H4 (cell line): ENCODE measurements around the gene SORL1. TPM values are rescaled to one million over a fixed set of nuclear protein-coding genes. Genes with fewer than 3 reads are reported as not detected.

ENCODE experiments used
- DNase-seq: peaks from one replicate; pipeline ENCODE4 v3.0.0-alpha.2; 2015; ENCODE audit warnings: low spot score
- total RNA-seq: library from RNA; depleted of rRNA; stranded (reverse); fragments of >200 nt; shearing (Covaris generic); gene quantifications from 2 replicates; pipeline ENCODE4 v1.2.3, GENCODE V29; 2014

SORL1 gene
- total RNA-seq, 1 experiment from 2014 or later: 3.6 TPM

DNA sequence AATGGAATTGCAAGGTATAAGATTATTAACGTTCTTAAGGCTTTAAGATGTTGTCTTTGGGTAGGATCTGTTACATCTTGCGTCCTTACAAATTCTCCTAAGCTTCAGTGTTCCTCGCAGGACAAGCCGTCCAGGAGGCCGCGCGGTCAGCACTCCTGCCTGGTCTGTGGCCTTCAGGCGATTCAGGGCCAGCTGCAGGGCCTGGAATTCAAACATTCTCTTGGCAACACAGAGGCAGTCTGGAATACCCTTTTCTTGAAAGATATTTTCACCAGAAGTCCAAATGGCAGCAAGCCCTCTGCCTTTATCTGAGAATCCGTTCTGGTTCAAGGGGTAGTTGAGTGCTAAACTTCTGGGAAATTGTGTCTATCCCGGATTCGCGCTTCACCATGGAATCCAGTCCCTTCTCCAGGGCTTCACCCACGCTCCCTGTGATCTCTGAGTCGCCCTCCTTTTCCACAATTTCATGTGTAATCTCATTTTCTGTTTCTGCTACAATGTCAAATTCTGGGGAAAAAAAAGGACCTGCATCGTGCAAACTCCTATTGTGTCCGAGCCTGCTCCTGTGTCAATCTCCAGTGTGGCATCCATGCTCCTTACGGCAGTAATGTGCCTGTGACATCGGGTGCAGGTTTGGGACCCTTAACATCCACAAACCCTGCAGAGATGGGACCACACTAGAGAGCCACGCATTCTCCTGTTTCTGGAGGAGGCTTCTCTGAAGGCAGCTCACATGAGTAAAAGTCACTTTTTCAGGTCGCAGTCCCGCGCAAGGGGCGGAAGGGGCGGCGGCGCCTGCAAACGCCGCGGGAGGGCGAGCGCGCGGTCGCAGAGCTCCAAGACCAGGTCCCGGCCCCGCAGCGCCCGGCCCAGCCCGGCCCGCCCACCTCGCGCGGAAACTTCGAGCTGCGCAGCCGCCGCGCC lies 25.4 kb upstream of the SORL1 start:
- no peak for DNase-seq

DNA sequence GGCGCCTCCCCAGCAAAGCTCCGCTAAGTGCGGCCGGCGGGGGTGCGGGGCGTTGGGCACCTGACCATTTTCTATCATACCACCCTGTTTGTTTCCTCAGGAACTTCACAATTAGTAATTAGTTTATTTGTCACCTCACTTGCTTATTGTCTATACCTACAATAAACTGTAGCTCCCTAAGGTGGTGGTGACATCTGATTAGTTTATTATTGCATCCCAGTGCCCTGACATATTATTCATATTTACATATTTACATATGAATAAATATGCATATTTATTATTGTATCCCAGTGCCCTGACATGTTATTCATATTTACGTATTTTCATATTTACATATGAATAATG lies 24.7 kb upstream of the SORL1 start:
- no peak for DNase-seq

DNA sequence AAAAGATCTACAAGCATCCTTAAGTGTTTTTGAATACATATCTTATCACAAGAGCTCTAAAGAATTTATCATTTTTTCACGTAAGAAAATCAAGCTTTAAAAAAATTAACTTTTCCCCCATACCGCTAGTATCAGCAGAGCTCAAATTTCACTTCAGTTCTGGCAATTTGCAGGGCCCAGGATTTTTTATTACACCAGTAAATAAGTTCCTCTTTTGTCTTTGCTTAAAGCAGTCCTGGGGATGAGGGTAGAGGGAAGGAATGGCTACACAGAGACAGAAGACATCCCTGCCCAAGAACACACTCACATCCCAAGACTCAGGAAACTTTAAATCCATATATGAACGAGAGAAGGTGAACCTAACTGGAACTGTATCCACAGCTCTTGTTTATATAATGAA lies 22.6 kb upstream of the SORL1 start:
- no peak for DNase-seq

DNA sequence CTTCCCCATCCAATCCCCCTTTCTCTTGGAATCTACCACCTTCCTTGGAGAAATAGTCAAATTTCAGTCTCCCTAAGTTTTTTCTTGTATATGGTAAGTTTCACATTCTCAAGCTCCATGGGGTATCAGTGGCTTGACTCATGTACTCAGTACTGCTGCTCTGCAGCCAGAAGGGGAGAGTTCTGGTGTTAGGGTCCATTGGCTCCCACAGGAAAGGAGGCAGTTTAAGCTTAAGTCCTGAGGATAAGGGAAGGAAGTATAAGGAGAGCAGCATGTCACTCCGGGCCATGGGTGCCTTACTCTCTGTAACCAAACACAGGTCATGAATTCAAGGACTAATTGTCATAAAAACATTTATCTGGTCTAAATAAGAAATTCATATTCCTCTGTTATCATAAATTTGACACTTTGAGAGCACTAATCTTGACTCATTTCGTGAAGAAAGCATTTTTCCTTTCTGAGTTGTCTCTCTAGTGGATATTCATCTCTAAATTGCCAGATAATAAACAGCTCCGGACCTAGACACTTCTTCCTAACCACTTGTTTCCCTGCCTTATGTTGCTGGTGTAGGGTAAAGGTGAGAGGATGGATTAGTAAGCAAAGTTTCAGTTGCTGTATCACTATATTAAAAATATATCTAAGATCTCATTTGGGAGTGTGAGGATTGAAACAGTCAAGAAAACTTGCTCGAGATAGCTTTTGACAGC lies 20.1 kb upstream of the SORL1 start:
- DNase-seq: no peak

DNA sequence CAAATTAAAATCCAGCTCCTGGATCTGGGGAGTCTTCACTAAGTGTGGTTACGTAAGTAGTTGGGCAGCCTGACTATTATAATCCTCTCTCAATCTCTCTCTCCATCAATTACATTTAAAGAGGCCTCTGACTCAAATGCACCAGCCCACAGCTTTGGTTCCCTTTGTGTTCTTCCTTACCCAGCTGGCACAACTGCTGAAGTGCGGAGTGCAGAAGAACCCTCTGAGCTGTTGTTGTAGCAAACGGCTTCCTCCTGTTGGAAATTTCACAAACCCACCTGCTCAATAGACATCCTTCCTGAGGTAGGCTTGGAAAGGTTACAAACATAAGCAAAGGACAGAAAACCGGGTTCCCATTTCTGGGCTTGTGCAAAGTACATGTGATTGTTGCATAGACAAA lies 17.0 kb upstream of the SORL1 start:
- DNase-seq: no peak

DNA sequence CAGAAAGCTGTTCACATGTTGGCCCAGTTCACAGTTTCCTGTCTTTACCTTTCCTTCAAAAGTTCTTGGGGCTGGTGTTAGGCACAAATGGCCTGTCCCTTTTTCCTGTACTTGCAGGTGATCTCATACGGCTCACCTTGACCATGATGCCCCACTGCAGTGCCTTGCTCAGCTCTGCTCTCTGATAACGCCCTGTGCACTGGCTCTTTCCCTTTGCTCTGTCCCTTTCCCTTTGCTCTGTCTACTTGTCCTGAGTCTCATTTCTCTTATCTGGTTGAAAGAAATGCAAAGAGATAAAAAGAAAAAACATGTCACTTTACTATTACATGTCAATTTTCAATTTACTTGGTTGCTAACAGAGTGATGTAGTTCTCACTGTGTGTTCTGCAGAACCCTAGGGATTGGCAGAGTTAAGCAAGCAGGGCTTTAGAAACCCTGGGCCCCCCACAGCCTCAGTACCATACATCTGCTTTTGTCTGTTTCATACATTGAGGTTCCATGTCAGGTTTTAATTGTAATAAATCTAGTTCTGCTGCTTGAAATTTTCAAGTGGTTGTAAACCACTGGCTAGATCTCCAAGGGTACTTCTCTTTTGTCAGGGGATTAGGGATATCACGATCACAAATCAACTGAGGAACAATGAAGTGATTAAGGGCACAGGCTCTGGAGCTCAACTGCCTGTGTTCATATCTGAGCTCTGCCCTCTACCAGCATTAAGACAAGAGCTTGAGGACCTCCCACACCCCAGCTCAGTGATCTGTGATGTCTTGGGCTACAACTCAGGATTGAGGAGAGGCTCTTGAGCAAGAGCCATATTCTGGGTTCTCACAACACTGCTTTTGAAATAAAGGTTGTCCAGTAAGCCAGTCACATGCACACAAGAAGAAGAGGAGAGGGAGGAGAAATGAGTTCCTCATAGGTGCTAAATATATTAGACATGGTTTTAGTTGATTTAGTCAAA lies 16.3 kb upstream of the SORL1 start:
- no peak for DNase-seq

DNA sequence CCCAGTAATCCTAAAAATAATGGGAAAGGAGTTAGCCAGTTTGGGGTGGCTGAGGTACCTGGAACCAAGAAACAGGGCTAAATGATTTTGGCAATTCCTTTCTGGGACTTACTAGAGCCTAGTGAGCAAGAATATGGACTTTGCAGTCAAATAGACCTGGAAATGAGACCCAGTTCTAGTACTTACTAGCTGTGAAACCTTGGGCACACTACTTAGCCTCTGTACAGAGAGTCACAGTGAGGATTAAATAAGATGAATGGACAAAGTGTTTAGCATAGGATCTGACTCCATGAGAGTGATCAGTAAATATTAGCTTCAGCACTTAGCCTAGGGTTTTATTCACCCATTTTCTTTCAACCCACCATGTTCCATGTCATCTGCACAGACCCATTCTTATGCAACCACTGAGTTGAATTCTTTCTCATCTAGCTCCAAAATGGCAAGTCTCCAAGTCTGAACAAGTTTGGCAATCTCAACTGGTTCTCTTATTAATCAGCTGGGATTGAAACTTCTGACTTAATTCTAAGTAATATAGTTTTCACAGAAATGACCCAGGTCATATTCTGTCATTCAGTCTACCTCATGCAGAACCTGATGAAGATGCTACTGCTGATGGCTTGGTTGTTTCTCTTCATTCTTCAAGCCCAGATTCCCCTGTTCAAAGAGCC lies 15.0 kb upstream of the SORL1 start:
- DNase-seq: no peak

DNA sequence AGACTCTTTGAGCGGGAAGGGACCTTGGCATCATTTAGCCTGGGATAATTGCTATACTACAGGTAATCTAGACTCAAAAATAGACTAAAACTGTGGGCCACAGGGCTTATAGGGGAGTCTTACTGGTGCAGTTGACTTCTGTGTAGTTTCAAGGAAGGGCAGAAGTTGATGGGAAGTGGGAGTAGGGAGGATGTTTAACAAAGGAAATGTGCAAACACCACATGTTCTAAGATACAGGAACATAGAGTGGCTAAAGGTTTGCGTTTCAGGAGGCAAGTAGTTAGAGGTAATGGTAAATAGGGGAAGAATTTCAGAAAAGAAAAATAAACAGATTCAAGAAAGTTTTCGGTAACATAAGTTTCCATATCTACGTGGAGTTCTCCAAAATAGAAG lies 14.4 kb upstream of the SORL1 start:
- no peak for DNase-seq

DNA sequence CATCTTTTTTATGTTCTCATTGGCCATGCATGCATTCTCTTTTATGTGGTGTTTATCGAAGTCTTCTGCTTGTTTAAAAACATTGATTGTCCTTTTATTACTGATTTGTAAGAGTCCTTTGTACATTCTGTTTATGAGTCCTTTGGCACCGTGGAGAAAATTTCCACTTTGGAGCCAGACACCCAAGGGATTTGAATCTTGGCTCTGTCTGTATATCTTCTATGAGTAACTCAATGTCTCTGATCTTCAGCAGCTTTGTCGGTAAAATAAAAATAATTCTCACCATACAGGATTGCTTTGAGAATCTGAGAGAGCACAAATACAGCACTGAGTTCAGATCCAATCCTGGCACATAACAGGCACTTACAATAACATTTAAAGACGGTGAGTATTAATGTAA lies 12.8 kb upstream of the SORL1 start:
- DNase-seq: no peak

DNA sequence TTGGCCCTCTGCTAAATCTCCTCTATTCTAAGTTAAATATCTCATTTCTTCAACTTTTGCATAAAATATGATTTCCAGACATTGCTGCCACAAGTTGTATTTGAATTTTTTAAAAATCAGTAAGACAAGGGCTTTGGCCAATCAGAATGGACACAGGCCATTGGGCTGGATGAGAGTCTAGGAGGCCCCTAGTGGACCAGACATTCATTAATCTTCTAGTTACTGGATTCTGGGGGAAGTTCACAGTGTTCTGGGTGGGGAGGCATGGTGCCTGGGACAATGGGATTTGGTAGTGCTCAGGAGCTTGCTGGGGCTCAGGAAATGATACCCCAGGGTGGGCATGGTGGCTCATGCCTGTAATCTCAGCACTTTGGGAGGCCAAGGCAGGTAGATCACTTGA lies 12.4 kb upstream of the SORL1 start:
- no peak for DNase-seq

DNA sequence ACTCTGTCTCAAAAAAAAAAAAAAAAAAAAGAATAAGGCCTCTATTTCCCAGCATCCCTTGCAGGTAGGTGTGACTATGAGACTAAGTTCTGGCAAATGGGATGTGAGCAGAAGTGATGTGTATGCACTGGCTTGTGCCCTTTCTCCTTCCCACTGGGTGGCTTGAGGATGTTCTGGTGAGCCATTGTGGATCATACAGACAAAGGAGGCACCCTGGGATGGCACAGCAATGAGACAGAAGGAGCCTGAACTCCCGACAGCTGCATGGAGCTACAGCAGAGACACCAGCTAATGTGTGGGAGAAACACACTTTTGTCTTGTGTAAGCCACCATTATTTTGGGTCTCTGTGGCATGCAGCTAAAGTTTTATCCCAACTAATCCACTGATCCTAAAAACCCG lies 10.6 kb upstream of the SORL1 start:
- DNase-seq: no peak

DNA sequence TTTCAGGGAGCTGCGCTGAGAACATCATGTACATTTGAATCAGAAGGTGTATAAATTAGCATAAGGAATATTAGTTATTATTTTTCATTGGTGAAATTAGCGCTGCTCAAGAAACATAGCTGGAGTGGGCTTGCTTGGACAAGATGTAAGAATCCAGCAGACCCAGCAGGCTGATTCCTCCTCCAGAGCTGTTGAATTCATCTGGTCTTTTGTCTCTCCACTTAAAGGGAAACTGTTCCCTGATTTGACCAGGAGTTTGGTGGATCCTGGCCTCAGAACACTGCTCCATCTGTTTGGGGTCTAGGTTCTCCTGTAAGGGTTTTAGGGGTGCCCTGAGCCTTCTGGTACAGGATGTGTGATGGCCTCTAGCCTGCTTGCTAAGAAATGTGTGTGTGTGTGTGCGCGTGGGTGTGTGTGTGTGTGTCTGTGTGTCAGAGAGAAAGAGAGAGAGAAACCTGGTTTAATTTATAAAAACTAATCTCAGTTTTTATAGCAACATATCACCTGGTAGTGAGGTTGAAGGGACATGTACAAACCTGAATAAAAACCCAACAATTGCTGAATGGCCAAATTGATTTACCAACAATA lies 8.3 kb upstream of the SORL1 start:
- DNase-seq: no peak

DNA sequence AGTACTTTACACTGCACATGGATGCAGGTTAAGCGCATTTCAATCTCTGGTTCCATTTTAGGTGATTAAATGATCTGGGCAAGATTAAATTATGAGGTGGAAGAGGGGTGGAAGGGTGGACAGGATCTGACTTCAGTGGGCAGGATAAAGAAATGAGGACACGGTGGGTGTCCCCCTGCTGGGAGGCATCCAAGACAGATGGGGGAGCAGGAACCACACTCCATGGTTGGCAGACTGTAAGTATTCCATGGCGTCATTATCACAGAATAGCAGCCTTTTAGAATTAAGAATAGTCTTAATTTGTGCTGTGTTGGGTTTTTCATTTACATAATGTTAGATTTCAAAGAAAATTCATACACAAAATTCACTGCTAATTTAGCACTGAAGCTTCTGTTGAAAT lies 7.6 kb upstream of the SORL1 start:
- DNase-seq: no peak

DNA sequence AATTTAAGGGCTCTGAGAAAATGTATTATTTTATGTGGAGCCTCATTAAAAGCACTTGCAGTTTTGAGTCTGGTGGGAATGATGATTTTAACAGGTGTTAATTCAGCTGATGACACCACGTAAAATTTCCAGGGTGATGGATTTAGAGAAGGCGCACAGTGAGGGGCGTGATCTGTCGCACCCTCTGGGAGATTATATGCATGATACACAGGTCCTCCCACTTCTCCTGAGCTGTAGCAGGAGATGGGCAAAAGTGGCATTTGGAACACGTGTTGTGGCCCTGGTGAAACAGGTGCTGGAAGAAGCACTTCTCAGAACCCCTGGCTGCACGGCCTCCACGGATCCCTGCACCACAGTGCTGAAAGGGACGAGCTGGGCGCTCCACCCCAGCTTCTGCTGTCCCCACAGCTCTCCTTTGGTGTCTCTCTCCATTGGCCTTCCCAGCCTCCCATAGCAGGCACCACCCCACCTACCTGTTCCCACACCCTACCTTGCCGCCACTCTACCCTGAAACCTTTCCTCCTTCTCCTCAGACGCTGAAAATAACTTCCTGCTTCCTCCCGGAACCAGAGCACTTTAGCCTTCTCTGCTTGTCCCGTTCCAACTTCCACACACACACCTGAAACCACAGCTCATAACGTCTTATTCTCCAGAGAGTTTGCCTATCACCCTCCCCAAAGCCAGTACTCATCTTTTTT lies 6.9 kb upstream of the SORL1 start:
- no peak for DNase-seq

DNA sequence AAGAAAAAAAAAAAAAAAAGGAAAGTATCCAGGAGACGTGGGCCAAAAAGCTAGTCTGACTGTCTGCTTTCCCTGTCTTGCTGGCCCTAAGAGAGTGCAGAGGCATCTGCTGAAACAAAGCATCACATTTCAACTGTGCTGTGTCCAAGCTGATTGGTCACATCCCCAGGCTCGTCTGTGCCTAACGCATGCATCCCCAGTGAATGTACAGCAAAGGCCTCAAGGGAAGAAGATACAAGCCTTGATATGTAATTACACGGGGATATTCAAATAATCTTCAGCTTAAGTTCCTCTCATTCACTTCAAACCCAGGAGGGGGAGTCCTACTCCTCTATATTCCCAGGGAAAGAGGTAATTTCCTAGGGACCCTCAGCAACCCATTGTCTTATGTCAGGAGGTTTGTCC lies 5.4 kb upstream of the SORL1 start:
- no peak for DNase-seq

DNA sequence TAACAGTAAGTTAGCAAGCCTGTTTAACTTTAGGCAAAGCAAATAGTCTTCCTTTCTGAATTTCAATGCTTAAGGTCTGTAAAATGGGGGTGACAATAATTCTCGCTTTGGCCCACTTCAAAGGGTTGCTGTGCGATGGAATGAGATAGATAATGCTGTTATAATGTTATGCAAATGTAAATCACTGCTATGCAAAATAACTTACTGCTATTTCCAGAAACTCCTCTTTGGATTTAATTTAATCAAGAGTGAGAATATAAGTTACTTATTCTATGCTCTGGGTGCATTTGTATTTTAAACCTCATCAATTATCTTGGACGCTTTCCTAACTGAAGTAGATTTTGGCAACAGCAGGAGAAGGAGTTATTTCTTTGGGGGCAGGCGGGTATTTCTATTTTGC lies 4.1 kb upstream of the SORL1 start:
- no peak for DNase-seq

DNA sequence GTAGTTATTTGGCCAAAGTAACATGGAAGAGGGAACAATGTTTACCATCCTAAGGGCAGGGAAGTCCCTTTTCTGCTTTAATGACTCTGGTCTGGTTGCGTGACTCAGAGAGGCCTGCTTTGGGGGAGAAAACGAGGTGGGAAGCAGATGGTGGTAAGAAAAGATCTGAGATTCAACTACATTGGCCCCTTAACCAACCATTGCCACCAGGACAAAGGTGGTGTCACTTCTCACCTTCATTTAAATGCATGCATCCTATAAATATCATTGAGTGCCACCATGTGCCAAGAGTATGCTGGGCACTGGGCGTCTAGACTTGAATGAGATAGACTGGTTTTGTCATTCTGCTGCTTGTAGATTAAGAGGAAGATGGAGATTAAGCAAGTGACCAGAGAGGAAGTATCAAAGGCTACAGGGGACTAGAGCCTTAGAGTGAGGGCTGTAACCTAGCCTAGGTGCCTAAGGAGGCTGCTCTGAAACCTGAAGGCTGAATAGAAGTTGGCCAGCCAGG lies 3.6 kb upstream of the SORL1 start:
- no peak for DNase-seq

DNA sequence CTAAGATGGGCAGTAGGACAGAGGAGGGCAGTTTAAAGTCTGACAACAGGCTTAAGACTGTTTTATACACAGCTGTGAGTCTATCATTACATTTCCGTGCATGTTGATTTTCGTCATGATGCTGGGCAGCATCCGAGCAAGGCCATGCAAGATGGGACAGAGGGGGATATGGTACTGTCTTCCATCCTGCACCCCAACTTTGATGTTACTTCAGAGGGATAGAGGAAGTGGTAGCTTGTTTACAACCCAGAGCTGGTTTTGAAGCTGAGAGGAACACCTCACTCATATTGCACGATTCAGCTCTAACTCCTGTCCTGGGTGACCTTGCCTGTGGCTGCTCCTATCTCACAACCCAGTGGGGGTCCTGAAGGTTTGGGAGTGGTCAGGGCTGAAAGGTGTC lies 3.0 kb upstream of the SORL1 start:
- DNase-seq: no peak

DNA sequence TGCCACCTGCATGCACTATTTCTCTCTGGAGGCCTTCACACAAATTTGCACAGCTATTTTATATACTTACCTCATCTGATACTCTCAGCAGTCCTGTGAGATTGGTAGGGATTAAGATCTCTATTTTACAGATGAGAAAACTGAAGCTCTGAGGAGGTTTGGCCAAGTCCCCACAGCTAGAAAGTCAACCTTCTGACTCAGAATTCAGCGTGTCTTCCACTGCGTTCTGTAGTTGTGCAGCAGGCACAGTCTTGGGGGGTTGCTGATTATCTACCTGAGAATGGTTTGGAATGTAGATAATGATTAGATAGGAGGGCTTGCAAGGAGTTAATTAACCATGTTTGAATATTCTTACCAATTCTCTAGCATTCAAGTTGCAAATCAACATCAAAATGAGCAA lies 2.5 kb upstream of the SORL1 start:
- no peak for DNase-seq

DNA sequence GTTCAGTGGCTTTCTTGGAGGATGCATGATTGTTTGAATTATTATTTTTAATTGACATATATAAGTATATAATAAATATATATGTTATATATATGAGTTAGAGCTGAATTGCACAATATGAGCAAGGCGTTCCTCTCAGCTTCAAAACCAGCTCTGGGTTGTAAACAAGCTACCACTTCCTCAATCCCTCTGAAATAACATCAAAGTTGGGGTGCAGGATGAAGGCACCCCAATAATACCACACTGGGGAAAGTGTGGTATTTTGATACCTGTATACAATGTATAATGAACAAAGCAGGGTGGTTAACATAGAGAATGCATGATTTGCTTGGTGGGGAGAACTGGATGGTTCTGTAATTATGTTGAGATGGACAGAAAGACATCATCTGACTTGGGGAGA lies 1.7 kb upstream of the SORL1 start:
- DNase-seq: no peak
